KBM-7 (cell line): ENCODE results near the gene SPANXN5.
"Not testable (repeated sequence)": the region's sequence is repeated elsewhere in the genome, so short reads cannot be mapped to it uniquely, and the experiment has no call there.

Experiments
- DNase-seq: peaks from one replicate; pipeline ENCODE4 v3.0.0-alpha.2; 2015
- in situ Hi-C: fragments of 300-500 bp; cut with MboI; formaldehyde crosslinking; loops from 2 replicates; pipeline ENCODE4 v1.14.3; 2020; ENCODE audit warnings: low sequenced_read_pairs, low pct_unique_long_range_greater_than_20kb, mixed read lengths

SPANXN5 gene

DNA sequence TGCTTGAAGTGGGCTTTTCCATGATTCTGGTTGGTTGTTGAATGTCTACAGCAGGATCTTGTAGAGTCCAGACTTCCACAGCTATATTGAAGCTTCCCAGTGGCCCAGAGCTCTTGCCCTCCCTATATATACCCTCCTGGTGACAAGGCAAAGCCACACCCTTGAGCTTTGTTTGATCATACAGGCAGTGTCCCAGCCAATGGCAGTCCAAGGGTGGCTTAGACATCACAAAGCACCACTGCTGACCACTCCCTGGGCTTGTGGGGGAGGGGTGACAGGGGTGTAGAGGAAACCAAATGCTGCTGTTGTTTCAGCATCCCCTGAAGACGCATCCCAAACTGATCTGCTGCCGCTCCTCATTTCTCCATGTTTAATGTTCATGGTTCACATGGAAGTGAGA, at the start of gene SPANXN5:
Gene SPANXN5, minus strand, starts transcription at position 101 of the 400 bp plus-strand sequence. Its CDS starts 79 bp downstream, at position 22.
- DNase-seq, in situ Hi-C loops: not testable (repeated sequence)

DNA sequence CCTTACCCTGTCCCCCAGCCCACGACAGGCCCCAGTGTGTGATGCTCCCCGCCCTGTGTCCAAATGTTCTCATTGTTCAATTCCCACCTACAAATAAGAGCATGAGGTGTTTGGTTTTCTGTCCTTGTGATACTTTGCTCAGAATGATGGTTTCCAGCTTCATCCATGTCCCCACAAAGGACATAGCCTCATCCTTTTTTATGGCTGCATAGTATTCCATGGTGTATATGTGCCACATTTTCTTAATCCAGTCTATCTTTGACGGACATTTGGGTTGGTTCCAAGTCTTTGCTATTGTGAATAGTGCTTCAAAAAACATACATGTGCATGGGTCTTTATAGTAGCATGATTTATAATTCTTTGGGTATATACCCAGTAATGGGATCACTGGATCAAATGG, 46.4 kb upstream of the SPANXN5 start:
- DNase-seq, in situ Hi-C loops: not testable (repeated sequence)

GRCh38 chrX:52839137-52839536, 41.9 kb upstream of the SPANXN5 start:
- in situ Hi-C loops, result no loop called here
- no peak for DNase-seq

DNA sequence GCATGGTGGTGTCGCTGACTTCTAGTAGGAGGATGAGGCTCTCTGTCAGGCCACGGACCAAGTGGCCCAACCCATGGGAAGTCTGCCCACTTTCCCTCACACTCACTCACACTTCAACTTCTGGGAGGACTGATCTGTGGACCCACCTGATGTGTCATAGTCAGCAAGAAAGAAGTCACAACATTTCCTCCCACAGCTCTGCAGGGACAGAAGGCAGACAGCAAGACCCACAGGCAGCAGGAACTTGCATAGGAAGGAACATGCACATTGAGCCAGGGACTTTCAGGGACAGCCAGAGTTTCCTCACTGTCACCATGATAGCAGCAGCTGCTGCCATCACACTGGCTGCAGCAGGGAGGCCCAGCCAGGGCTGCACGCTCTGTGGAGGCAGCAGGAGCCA, 33.3 kb upstream of the SPANXN5 start:
- DNase-seq, result no peak
- in situ Hi-C loops, result no loop called here

DNA sequence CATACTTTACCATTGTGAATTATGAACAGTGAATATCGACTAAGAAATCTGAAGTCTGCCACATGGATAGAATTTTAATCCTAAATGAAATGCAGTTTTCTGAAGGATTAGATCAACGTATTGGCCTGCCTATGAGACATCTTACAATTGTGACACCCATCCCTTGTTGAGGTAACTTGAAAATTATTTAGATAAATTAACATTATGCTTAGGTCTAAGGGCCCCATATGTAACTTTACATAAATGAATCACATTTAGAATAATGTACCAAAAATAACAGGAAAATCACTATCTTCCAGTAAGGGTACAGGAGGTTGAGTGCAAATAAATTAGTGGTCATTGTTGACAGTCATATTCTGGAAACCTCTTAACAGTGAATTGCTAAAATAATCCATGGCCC, 27.4 kb upstream of the SPANXN5 start:
- DNase-seq, result no peak
- in situ Hi-C loops, result no loop called here

GRCh38 chrX:52821079-52821760, 24.0 kb upstream of the SPANXN5 start:
- no peak for DNase-seq
- in situ Hi-C loops, result no loop called here

DNA sequence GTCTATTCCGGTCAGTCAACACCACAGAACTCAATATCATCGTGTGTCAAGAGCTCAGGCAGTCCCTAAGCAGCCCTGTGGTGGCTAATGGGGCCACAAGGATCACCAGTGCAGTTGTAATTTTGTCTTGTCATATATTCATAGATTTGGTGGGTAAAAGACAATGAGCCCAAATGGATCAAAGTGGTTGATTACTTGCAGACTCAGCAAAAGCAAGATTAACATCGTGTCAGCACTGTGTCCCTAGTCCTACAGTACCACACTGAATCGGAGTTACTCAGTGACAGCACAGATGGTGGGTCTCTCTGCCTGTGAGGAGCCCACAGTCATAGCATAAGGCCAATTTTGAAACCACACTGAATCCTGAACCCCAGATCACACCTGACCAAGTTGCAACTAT, 22.6 kb upstream of the SPANXN5 start:
- in situ Hi-C loops, result no loop called here
- DNase-seq, result no peak

DNA sequence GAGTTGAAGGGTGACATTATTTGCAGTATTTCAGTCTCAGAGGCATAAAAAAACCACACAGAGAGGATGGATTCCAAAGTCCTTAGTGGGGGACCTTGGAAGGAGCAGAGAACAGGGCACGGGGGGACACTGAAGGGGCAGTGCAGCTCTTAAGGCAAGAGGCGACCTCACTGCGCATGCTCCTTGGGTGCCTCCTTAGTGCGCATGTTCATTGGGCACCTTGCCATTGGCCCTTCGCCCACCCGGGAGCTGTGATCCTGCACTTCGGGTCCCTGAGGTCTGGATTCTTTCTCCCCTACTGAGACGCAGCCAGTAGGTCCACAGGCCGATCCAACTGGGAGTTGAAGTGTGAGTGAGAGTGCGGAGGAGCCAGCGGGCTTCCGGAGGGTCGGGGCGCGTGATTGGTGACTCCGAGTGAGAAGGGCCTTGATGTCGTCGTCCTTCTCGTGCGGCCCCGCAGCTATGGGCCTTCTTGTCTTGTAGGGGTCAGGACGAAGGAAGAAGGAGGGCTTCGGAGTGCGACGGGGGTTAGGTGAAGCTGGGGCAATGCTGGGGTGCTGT, 13.9 kb upstream of the SPANXN5 start, which contains the start of gene XAGE5:
Gene XAGE5, plus strand, starts transcription at position 223 of the 561 bp plus-strand sequence. CDS start 1,280 bp downstream, outside the sequence.
- no peak for DNase-seq
- in situ Hi-C loops, result no loop called here

- DNase-seq, in situ Hi-C loops: not testable (repeated sequence)
These were observed 7.6 kb upstream of the SPANXN5 start for GRCh38 chrX:52804876-52805275.

DNA sequence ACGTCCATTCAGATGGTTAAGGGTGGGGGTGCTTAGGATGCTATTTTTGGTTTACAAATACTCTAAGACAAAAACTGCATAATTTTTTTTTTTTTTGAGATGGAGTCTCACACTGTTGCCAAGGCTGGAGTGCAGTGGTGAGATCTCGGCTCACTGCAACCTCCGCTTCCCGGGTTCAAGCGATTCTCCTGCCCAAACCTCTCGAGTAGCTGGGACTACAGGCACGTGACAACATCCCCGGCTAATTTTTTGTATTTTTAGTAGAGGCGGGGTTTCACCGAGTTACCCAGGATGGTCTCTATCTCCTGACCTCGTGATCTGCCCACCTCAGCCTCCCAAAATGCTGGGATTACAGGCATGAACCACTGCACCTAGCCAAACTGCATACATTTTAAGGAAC, 23.7 kb downstream of the SPANXN5 start:
- DNase-seq, in situ Hi-C loops: not testable (repeated sequence)

GRCh38 chrX:52765983-52766382, 31.2 kb downstream of the SPANXN5 start:
- DNase-seq, in situ Hi-C loops: not testable (repeated sequence)

GRCh38 chrX:52750952-52751351, 46.3 kb downstream of the SPANXN5 start, which contains the start of gene SSX2B:
Gene SSX2B, plus strand, starts transcription at chrX:52751252. Its CDS starts 1,429 bp downstream, at chrX:52752681.
- in situ Hi-C loops, DNase-seq: not testable (repeated sequence)
